GM20000 (cell line): ENCODE data around the gene HOXD13.

Experiments used
- DNase-seq: peaks from one replicate; pipeline ENCODE4 v3.0.0; 2012; ENCODE audit warnings: low spot score
- TF ChIP-seq, protein P1 (sequence below): IDR thresholded peaks from 2 replicates; pipeline ENCODE4 v1.5.1; 2012; ENCODE audit warnings: mild to moderate bottlenecking, control low read depth; ENCODE audit errors: extremely low read depth, missing control alignments

HOXD13 gene

DNA sequence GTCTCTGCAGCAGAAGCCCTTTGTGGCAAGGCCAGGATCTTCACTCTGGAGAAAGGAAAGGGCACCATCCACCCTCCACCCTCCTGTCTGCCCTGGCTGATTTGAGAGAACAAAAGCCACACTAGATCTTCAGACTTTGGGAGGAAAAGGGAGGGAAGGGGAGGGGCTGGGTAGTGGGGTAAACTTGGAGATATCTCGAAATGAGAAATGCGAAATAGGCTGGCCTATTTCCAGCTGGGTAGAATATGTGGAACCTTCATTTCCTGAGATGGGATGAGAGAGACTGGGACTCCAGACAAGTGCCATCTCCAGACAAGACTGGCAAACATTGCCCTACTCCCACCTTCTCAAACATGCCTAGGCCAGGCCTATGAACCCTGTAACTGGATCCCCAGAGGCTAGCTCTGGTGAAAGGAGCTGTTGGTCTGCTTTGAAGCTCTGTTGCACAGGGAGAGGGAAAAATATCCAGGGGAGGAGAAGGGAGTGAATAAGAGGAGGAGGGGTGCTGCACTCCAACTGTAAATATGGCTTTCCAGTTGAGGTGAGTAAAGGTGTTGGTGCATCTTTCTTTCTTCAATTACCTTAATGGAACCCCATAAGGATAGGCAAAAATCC, 8.8 kb downstream of the HOXD13 start:
- no peak for DNase-seq
- TF ChIP-seq, protein P1, sequence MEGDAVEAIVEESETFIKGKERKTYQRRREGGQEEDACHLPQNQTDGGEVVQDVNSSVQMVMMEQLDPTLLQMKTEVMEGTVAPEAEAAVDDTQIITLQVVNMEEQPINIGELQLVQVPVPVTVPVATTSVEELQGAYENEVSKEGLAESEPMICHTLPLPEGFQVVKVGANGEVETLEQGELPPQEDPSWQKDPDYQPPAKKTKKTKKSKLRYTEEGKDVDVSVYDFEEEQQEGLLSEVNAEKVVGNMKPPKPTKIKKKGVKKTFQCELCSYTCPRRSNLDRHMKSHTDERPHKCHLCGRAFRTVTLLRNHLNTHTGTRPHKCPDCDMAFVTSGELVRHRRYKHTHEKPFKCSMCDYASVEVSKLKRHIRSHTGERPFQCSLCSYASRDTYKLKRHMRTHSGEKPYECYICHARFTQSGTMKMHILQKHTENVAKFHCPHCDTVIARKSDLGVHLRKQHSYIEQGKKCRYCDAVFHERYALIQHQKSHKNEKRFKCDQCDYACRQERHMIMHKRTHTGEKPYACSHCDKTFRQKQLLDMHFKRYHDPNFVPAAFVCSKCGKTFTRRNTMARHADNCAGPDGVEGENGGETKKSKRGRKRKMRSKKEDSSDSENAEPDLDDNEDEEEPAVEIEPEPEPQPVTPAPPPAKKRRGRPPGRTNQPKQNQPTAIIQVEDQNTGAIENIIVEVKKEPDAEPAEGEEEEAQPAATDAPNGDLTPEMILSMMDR = no peak

DNA sequence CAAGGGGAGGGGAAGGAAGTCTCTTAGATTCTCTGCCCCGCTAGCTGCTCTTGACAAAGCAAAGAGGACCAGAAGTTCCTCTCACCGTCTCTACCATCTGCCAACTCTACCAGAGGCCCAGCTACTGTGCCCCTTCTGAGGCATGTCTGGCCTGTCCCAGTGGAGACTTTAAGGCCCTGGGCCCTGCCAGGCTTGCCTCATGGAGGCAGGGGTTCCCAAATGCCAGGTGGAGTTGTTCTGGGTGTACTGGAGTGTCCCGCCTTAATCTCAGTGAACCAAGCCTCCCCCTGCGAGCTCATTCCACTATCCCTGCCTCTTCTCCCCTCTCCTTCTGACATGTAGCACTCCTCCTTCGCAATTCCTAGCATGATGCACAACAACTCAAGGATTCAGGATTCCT, 9.3 kb downstream of the HOXD13 start:
- DNase-seq = no peak
- TF ChIP-seq, protein P1 = no peak

DNA sequence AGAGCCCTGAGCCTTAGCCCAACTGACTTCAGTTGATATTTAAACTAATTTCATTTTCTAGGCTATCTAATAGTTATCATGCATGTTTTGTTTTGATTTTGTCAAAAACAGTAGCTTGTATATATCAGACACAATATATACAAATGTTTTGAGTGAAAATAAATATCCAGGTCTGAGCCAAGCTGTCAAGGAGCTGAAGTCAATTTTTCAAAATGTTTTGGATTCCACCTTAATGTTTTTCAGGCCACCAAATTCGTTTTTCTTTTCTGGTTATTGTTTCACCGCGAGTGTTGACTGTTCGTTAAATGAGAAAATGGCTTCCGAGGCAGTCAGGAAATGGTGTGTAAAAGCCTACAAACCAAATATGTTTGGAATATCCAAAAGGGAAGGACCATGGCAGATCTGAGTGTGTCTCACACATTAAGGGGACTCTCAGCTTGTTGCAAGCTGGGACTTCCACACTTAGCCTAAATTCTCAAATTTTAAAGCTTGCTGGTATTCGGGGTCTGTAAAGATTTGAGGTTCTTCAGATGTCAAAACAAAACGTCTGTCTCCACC, 9.9 kb downstream of the HOXD13 start:
- TF ChIP-seq, protein P1 = no peak
- no peak for DNase-seq

DNA sequence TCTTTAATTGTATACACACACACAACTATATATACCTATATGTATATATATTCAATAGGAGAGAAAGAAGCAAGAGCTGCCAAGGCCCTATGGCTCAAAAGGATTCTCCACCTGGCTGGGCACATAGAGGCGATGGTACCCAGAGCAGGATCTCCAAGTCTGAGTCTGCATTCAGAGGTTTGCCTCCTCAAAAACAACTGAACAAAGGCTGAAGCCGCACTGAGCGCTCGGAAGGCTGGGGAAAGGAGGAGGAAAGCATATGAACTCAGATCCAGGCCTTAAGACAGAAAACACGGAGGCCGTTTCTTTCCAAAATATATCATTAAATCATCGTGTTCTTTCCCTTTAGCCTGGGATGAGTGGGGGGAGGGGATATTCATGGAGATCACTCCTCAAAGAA, 10.7 kb downstream of the HOXD13 start:
- TF ChIP-seq, protein P1 = no peak
- DNase-seq = no peak

DNA sequence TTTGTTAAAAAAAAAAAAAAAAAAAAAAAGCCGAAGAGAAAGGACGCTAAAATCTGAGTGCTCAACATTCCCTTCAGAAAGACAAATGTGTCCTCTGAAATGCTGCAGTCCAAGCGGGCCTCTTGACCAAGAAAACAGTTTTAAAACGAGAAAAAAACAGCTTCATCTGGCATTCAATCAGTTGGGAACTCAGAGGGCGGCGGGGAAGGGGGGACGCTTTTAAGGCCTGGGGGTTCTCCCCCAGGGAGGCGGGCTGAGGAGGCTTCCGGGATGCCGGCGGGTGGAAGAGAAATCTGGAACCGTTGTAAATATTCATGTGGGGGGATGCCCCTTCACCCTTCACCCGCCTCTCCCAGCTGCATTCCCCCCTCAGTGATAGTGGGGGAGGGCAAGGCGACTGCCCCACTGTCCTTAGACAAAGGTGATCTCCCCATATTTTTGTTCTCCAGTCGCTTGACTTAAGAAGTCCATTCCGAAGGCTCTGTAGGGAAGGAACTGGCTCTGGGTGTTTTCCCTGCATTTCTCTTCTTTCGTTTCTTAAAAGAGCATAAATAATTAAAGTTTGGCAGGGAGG, 11.3 kb downstream of the HOXD13 start:
- DNase-seq = no peak
- TF ChIP-seq, protein P1 = no peak

DNA sequence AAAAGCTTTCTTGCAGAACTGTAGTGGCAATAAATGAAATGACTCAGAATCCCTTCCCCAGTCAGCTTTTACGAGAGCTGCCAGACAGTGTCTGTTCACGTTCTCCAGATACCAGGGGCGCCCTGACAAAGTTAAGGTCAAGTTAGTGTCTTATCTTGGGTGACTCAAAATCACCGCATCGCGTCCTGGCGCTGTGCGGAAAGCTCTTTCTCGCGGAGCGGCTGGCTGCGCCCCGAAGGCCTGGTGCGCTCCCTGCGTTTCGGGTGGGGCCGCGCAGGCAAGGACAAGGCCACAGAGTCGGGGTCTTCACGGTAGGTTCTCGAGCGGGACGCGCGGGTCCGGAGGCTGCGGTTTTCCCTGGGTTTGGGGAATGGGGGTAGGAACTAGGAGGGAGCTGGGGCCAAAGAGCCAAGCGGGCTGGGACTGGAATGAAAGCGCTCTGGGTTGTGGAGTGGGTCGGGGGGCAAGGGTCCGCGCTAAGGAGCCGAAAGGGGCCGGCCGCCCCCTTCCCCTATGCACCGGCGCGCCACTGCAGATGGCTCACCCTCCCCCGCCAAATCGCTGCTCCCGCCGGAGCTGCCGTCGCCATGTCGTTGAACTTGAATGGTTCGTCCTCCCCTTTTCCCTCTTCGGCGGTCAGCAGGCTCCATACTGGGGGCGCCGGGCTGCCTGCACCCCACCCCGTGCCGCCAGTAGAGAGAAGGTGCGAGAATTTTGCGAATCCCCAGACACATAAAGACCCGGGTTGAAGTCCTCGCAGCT, 12.0 kb downstream of the HOXD13 start:
- TF ChIP-seq, protein P1 = no peak
- DNase-seq = no peak
